CD8-positive, alpha-beta memory T cell (primary cell): ENCODE data around the gene CYFIP2. TPM values are rescaled to one million over a fixed set of nuclear protein-coding genes. Genes with fewer than 3 reads are reported as not detected.
A peak's percentile ranks its signal among the peaks of the same experiment; 100 is the strongest.

Experiments
- CTCF ChIA-PET: fragments of 350-600 bp; sonication (Branson Sonifier 250); formaldehyde crosslinking; loops from one replicate; lab custom pipeline; 2021; ENCODE audit warnings: antibody characterized with exemption; lab: Charles Lee
- POLR2A ChIA-PET: fragments of 350-600 bp; sonication (Branson Sonifier 250); formaldehyde crosslinking; loops from one replicate; lab custom pipeline; 2021; ENCODE audit warnings: antibody characterized with exemption; lab: Charles Lee
- DNase-seq, 5 donors: peaks; one replicate each; pipeline versions ENCODE4 v3.0.0 to v3.0.0-alpha.2; 2020 to 2022; ENCODE audit warnings: mixed read lengths in 1 of 5
- H3K27ac ChIP-seq: one replicate; pipeline ENCODE4 v1.7.0; 2013; ENCODE audit warnings: low read depth, mild to moderate bottlenecking, low read length, moderate library complexity
- H3K27me3 ChIP-seq: 2 replicates; pipeline ENCODE4 v1.7.0; 2013; ENCODE audit warnings: low read length, mild to moderate bottlenecking; ENCODE audit not compliant: insufficient read depth, poor library complexity, severe bottlenecking
- H3K36me3 ChIP-seq: 2 replicates; pipeline ENCODE4 v1.7.0; 2013; ENCODE audit warnings: mild to moderate bottlenecking, low read length, moderate library complexity; ENCODE audit not compliant: insufficient read depth
- H3K4me1 ChIP-seq: 2 replicates; pipeline ENCODE4 v1.7.0; 2013; ENCODE audit warnings: mild to moderate bottlenecking, low read length, moderate library complexity; ENCODE audit not compliant: insufficient read depth
- H3K4me3 ChIP-seq: 2 replicates; pipeline ENCODE4 v1.7.0; 2013; ENCODE audit warnings: mild to moderate bottlenecking, low read length
- H3K9me3 ChIP-seq: 2 replicates; pipeline ENCODE4 v1.7.0; 2013; ENCODE audit warnings: mild to moderate bottlenecking, low read length
- H3K27ac Mint-ChIP-seq, 8 donors: one replicate each; pipeline ENCODE4 v1.8.0; 2020 to 2021; ENCODE audit warnings: mixed read lengths in 8 of 8, mild to moderate bottlenecking in 6 of 8, inconsistent platforms in 3 of 8, moderate library complexity in 3 of 8
- H3K27me3 Mint-ChIP-seq, 2 donors: one replicate each; pipeline ENCODE4 v1.8.0; 2020 to 2021; ENCODE audit warnings: mixed read lengths in 2 of 2, mild to moderate bottlenecking in 1 of 2, moderate library complexity in 1 of 2
- H3K36me3 Mint-ChIP-seq, 3 donors: one replicate each; pipeline ENCODE4 v1.8.0; 2020 to 2021; ENCODE audit warnings: mixed read lengths in 3 of 3, inconsistent platforms in 1 of 3, mild to moderate bottlenecking in 1 of 3
- H3K4me1 Mint-ChIP-seq, 3 donors: one replicate each; pipeline ENCODE4 v1.8.0; 2020 to 2021; ENCODE audit warnings: mixed read lengths in 3 of 3, inconsistent platforms in 1 of 3, mild to moderate bottlenecking in 1 of 3
- H3K4me3 Mint-ChIP-seq, 7 donors: one replicate each; pipeline ENCODE4 v1.8.0; 2020 to 2021; ENCODE audit warnings: mixed read lengths in 7 of 7, mild to moderate bottlenecking in 6 of 7, moderate library complexity in 4 of 7, inconsistent platforms in 2 of 7
- H3K9me3 Mint-ChIP-seq, 5 donors: one replicate each; pipeline ENCODE4 v1.8.0; 2020 to 2022; ENCODE audit warnings: mixed read lengths in 5 of 5, mild to moderate bottlenecking in 3 of 5, moderate library complexity in 2 of 5, inconsistent platforms in 1 of 5
- polyA plus RNA-seq: library from polyadenylated mRNA; unstranded; fragments of 300-500 nt; fragmentation: Illumina TruSeq; gene quantifications from one replicate; pipeline ENCODE4 v1.2.3, GENCODE V29; 2021
- total RNA-seq, 2 experiments: library from RNA; stranded (reverse); gene quantifications; one replicate each; pipeline ENCODE4 v1.2.3, GENCODE V29; 2021

The CYFIP2 gene
- total and polyA plus RNA-seq, 3 experiments from 2014 or later: 239 to 534 (median 259) TPM

GRCh38 chr5:157342822-157343402 is 77.0 kb downstream of the CYFIP2 start:
- POLR2A ChIA-PET: no interaction called here
- Histone ChIP-seq H3K9me3 (no peaks in the 10 kb centered on the region), H3K36me3 (peaks cover 88% of the 10 kb centered on the region), H3K27ac (no peak overlapping the region), H3K4me3 (no peak overlapping the region), H3K27me3 (no peaks in the 10 kb centered on the region), H3K4me1 (no peaks in the 10 kb centered on the region)
- H3K36me3 Mint-ChIP-seq: peaks cover 6 to 99% (median 41%) of the 10 kb centered on the region in 3 donors
- H3K9me3 Mint-ChIP-seq: no peaks in the 10 kb centered on the region
- no peaks in the 10 kb centered on the region for H3K27me3 Mint-ChIP-seq
- DNase-seq: peak in 2 of 5 donors; percentile 15 to 56
- peak overlapping the region in 1 of 7 donors; percentile 12 for H3K4me3 Mint-ChIP-seq
- H3K4me1 Mint-ChIP-seq: peaks cover 27 to 41% (median 38%) of the 10 kb centered on the region in 3 donors
- peak overlapping the region in 2 of 8 donors; percentile 38 to 66 for H3K27ac Mint-ChIP-seq
- CTCF ChIA-PET: interaction anchor here (0.7 to 1.8 kb wide), 12 partner anchors 8 to 400 kb away, joined by 3 to 6 read pairs (median 4); partner anchors contain the start of gene LSM11

- Mint-ChIP-seq H3K9me3 (no peaks in the 10 kb centered on the region), H3K4me3 (peak overlapping the region in 6 of 7 donors; percentile 45 to 71 (median 52)), H3K27me3 (no peaks in the 10 kb centered on the region), H3K27ac (peak overlapping the region; percentile 72 to 96 (median 86)), H3K36me3 (peaks cover 6 to 95% (median 42%) of the 10 kb centered on the region in 3 donors), H3K4me1 (peaks cover 29 to 47% (median 44%) of the 10 kb centered on the region in 3 donors)
- H3K4me1 ChIP-seq: no peaks in the 10 kb centered on the region
- peaks cover 77% of the 10 kb centered on the region for H3K36me3 ChIP-seq
- peak in 1 of 5 donors; percentile 4 for DNase-seq
- no peaks in the 10 kb centered on the region for H3K27me3 ChIP-seq
- no peak overlapping the region for H3K27ac ChIP-seq
- ChIA-PET CTCF (interaction anchor here (1.0 to 2.2 kb wide), 6 partner anchors 9 to 40 kb away, joined by 3 to 8 read pairs (median 3); no protein-coding TSS in a partner anchor), POLR2A (interaction anchor here (0.6 kb wide), 1 partner anchor 200 kb away, joined by 3 read pairs; no protein-coding TSS in a partner anchor)
- no peak overlapping the region for H3K4me3 ChIP-seq
- no peaks in the 10 kb centered on the region for H3K9me3 ChIP-seq
Observed at GRCh38 chr5:157343842-157344790, 78.2 kb downstream of the CYFIP2 start.

- H3K27me3 ChIP-seq: no peaks in the 10 kb centered on the region
- H3K4me1 Mint-ChIP-seq: peaks cover 35 to 57% (median 53%) of the 10 kb centered on the region in 3 donors
- no peaks in the 10 kb centered on the region for H3K9me3 Mint-ChIP-seq
- H3K27ac Mint-ChIP-seq: peak overlapping the region; percentile 2 to 90 (median 83)
- H3K27ac ChIP-seq: no peak overlapping the region
- DNase-seq: no peak
- peaks cover 6 to 95% (median 44%) of the 10 kb centered on the region in 3 donors for H3K36me3 Mint-ChIP-seq
- no peaks in the 10 kb centered on the region for H3K4me1 ChIP-seq
- peak overlapping the region in 2 of 7 donors; percentile 27 to 55 for H3K4me3 Mint-ChIP-seq
- H3K4me3 ChIP-seq: no peak overlapping the region
- H3K27me3 Mint-ChIP-seq: no peaks in the 10 kb centered on the region
- H3K36me3 ChIP-seq: peaks cover 68% of the 10 kb centered on the region
- H3K9me3 ChIP-seq: no peaks in the 10 kb centered on the region
- ChIA-PET POLR2A (no interaction called here), CTCF (interaction anchor here (1.0 to 2.2 kb wide), 5 partner anchors 10 to 41 kb away, joined by 3 to 8 read pairs (median 3); no protein-coding TSS in a partner anchor)
Observed at GRCh38 chr5:157345067-157345466, 79.1 kb downstream of the CYFIP2 start.

- peak overlapping the region in 7 of 8 donors; percentile 26 to 90 (median 86) for H3K27ac Mint-ChIP-seq
- no peaks in the 10 kb centered on the region for H3K9me3 Mint-ChIP-seq
- H3K27me3 ChIP-seq: no peaks in the 10 kb centered on the region
- peak overlapping the region in 1 of 7 donors; percentile 27 for H3K4me3 Mint-ChIP-seq
- peaks cover 6 to 95% (median 40%) of the 10 kb centered on the region in 3 donors for H3K36me3 Mint-ChIP-seq
- no peak overlapping the region for H3K27ac ChIP-seq
- peaks cover 39 to 61% (median 57%) of the 10 kb centered on the region in 3 donors for H3K4me1 Mint-ChIP-seq
- no peaks in the 10 kb centered on the region for H3K9me3 ChIP-seq
- H3K4me3 ChIP-seq: no peak overlapping the region
- ChIA-PET CTCF (interaction anchor here (0.6 to 2.2 kb wide), 7 partner anchors 9 to 396 kb away, joined by 3 to 8 read pairs (median 3); no protein-coding TSS in a partner anchor), POLR2A (no interaction called here)
- peaks cover 63% of the 10 kb centered on the region for H3K36me3 ChIP-seq
- DNase-seq: no peak
- H3K27me3 Mint-ChIP-seq: no peaks in the 10 kb centered on the region
- no peaks in the 10 kb centered on the region for H3K4me1 ChIP-seq
Observed at GRCh38 chr5:157345485-157345884, 79.6 kb downstream of the CYFIP2 start.

GRCh38 chr5:157347301-157348048 is 81.6 kb downstream of the CYFIP2 start:
- ChIA-PET POLR2A (no interaction called here), CTCF (interaction anchor here (1.4 kb wide), 1 partner anchor 19 kb away, joined by 3 read pairs; no protein-coding TSS in a partner anchor)
- Mint-ChIP-seq H3K27me3 (no peaks in the 10 kb centered on the region), H3K4me1 (peaks cover 54 to 76% (median 75%) of the 10 kb centered on the region in 3 donors), H3K9me3 (no peaks in the 10 kb centered on the region), H3K4me3 (no peak overlapping the region), H3K36me3 (peaks cover 0 to 94% (median 34%) of the 10 kb centered on the region in 3 donors), H3K27ac (peak overlapping the region in 2 of 8 donors; percentile 5 to 43)
- no peak for DNase-seq
- H3K27me3 ChIP-seq: no peaks in the 10 kb centered on the region
- H3K9me3 ChIP-seq: no peaks in the 10 kb centered on the region
- no peak overlapping the region for H3K27ac ChIP-seq
- H3K4me3 ChIP-seq: no peak overlapping the region
- no peaks in the 10 kb centered on the region for H3K4me1 ChIP-seq
- peaks cover 52% of the 10 kb centered on the region for H3K36me3 ChIP-seq

- H3K27ac Mint-ChIP-seq: peak overlapping the region in 1 of 8 donors; percentile 54
- no peak overlapping the region for H3K4me3 Mint-ChIP-seq
- DNase-seq: no peak
- peaks cover 0 to 94% (median 35%) of the 10 kb centered on the region in 3 donors for H3K36me3 Mint-ChIP-seq
- H3K27me3 Mint-ChIP-seq: no peaks in the 10 kb centered on the region
- Histone ChIP-seq H3K9me3 (no peaks in the 10 kb centered on the region), H3K4me1 (no peaks in the 10 kb centered on the region), H3K27me3 (no peaks in the 10 kb centered on the region), H3K27ac (no peak overlapping the region), H3K36me3 (peaks cover 52% of the 10 kb centered on the region), H3K4me3 (no peak overlapping the region)
- POLR2A ChIA-PET: no interaction called here
- peaks cover 57 to 78% (median 74%) of the 10 kb centered on the region in 3 donors for H3K4me1 Mint-ChIP-seq
- no peaks in the 10 kb centered on the region for H3K9me3 Mint-ChIP-seq
- CTCF ChIA-PET: no interaction called here
Observed at GRCh38 chr5:157348049-157348400, 82.1 kb downstream of the CYFIP2 start.
